Endothelial cell (in vitro differentiated cells): ENCODE data around the gene CD276. TPM values are rescaled to one million over a fixed set of nuclear protein-coding genes. Genes with fewer than 3 reads are reported as not detected.

Source experiments
- DNase-seq: peaks from one replicate; pipeline ENCODE4 v3.0.0; 2021; ENCODE audit warnings: low spot score
- H3K27ac Mint-ChIP-seq: one replicate; pipeline ENCODE4 v1.8.0; 2021; ENCODE audit warnings: mixed read lengths, inconsistent platforms; ENCODE audit not compliant: unreplicated experiment
- H3K27me3 Mint-ChIP-seq: one replicate; pipeline ENCODE4 v1.8.0; 2021; ENCODE audit warnings: mild to moderate bottlenecking, moderate library complexity, mixed read lengths, inconsistent platforms; ENCODE audit not compliant: unreplicated experiment
- H3K36me3 Mint-ChIP-seq: one replicate; pipeline ENCODE4 v1.8.0; 2021; ENCODE audit warnings: mild to moderate bottlenecking, low read depth, mixed read lengths, inconsistent platforms; ENCODE audit not compliant: unreplicated experiment
- H3K4me1 Mint-ChIP-seq: one replicate; pipeline ENCODE4 v1.8.0; 2021; ENCODE audit warnings: mild to moderate bottlenecking, mixed read lengths, inconsistent platforms; ENCODE audit not compliant: unreplicated experiment
- H3K4me3 Mint-ChIP-seq: one replicate; pipeline ENCODE4 v1.8.0; 2021; ENCODE audit warnings: mild to moderate bottlenecking, mixed read lengths, inconsistent platforms; ENCODE audit not compliant: unreplicated experiment
- H3K9me3 Mint-ChIP-seq: one replicate; pipeline ENCODE4 v1.8.0; 2021; ENCODE audit warnings: mixed read lengths, inconsistent platforms; ENCODE audit not compliant: unreplicated experiment
- total RNA-seq: library from RNA; stranded (reverse); fragmentation: NEBNext Ultra II Directional; extraction: Animal tissue kit (Norgen Biotek cat#: 25700); gene quantifications from one replicate; pipeline ENCODE4 v1.2.1, GENCODE V29; 2021; ENCODE audit not compliant: unreplicated experiment
- TF ChIP-seq, protein P1 (sequence below): fragments of 200-600 bp; sonication (generic); IDR thresholded peaks from one replicate; pipeline ENCODE4 v1.5.0; 2021; ENCODE audit warnings: antibody characterized with exemption; ENCODE audit not compliant: unreplicated experiment

CD276 gene
- total RNA-seq, 1 donor from 2014 or later: 552 TPM

DNA sequence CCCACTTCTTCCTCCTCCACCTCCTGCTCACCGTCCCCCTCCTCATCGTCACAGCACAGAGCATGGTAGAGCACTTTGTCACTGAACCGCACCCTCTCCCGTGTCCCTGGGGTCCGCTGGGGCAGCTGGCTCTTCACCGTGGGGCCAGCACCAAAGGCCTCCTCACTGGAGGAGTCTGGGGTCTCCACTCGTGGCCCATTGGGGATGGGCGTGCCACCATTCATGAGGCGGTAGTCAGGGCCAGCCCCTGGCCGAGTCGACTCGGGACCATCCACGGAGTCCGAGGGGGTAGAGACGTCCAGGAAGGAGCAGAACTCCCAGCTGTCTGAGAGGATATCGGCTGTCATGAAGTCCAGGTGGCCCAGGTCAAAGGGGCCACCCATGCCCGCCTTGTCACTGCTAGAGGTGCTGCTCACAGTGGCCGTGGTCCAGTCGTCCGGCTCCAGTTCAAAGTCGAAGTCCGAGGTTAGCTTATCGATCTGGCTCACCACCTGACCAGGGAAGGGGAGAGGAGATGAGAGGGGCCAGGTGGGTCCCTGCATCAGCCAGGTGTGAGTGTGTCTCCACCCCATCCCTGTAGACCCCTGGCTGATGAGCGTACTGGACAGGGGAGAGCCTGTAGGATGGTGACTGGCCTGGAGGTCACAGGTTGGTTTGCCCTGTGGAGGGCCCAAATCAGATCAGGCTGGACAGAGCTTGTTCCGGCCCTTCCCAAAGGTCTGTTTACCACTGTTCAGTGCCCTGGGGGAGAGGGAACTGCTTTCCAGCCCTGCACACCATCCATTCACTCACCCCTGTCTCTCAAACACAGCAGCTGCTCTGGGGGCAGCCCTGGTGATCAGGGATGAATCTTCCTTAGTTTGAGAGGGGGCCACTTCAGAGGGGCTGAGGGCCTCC, 56.2 kb downstream of the CD276 start:
- peaks cover 6% of the 10 kb centered on the region for H3K27me3 Mint-ChIP-seq
- H3K9me3 Mint-ChIP-seq: no peaks in the 10 kb centered on the region
- no peak for DNase-seq
- H3K4me3 Mint-ChIP-seq: no peak overlapping the region
- TF ChIP-seq, protein P1, sequence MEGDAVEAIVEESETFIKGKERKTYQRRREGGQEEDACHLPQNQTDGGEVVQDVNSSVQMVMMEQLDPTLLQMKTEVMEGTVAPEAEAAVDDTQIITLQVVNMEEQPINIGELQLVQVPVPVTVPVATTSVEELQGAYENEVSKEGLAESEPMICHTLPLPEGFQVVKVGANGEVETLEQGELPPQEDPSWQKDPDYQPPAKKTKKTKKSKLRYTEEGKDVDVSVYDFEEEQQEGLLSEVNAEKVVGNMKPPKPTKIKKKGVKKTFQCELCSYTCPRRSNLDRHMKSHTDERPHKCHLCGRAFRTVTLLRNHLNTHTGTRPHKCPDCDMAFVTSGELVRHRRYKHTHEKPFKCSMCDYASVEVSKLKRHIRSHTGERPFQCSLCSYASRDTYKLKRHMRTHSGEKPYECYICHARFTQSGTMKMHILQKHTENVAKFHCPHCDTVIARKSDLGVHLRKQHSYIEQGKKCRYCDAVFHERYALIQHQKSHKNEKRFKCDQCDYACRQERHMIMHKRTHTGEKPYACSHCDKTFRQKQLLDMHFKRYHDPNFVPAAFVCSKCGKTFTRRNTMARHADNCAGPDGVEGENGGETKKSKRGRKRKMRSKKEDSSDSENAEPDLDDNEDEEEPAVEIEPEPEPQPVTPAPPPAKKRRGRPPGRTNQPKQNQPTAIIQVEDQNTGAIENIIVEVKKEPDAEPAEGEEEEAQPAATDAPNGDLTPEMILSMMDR: no peak
- H3K36me3 Mint-ChIP-seq: no peaks in the 10 kb centered on the region
- H3K4me1 Mint-ChIP-seq: no peaks in the 10 kb centered on the region
- no peak overlapping the region for H3K27ac Mint-ChIP-seq

DNA sequence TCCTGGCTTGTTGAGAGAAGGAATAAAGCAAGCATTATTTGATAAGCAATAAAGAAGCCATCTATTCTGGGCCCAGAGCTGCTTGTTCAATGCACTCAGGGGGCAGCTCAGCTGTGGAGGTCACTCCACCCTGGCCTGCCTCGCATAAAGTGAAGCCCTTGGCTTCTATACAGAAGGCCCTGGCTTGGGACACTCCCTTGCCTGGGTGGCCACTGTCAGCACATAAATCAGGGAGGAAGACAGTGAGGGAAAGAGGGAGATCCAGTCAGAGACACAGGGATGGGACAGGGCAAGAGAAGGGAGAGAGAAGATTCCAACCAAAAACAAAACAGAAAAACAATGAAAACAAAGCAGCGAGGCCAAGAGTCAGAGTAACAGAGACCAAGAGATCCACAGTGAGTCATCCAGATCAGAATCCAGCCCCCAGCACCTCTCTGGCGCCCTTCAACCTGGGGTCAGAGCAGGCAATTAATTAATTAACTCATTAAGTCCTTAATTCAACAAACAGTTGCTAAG, 57.2 kb downstream of the CD276 start:
- Mint-ChIP-seq H3K4me1 (peaks cover 4% of the 10 kb centered on the region), H3K27ac (no peak overlapping the region), H3K9me3 (no peaks in the 10 kb centered on the region), H3K4me3 (no peak overlapping the region), H3K27me3 (peaks cover 6% of the 10 kb centered on the region), H3K36me3 (no peaks in the 10 kb centered on the region)
- TF ChIP-seq, protein P1: no peak
- DNase-seq: no peak

DNA sequence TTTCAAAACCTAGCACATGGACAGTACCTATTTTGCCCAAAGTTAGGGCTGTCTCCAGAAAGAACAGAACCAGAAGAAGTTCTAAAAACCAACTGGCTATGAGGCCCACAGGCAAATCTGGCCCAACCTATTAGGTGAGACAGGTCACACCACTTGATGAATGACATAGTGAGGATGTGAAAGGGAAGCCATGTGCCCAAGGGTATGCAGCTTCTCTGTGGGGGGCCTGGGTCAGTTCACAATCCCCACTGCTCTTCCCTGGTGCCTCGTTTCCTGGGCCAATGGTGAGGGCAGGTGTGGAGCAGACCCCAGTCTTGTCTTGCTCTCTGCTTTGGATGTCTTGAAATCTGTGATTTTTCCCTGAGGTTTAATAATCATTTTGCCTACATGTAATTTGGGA, 60.1 kb downstream of the CD276 start:
- Mint-ChIP-seq H3K9me3 (no peaks in the 10 kb centered on the region), H3K36me3 (no peaks in the 10 kb centered on the region), H3K4me1 (peaks cover 12% of the 10 kb centered on the region), H3K4me3 (peak overlapping the region; percentile 7), H3K27me3 (peaks cover 6% of the 10 kb centered on the region), H3K27ac (no peak overlapping the region)
- TF ChIP-seq, protein P1: no peak
- DNase-seq: no peak

DNA sequence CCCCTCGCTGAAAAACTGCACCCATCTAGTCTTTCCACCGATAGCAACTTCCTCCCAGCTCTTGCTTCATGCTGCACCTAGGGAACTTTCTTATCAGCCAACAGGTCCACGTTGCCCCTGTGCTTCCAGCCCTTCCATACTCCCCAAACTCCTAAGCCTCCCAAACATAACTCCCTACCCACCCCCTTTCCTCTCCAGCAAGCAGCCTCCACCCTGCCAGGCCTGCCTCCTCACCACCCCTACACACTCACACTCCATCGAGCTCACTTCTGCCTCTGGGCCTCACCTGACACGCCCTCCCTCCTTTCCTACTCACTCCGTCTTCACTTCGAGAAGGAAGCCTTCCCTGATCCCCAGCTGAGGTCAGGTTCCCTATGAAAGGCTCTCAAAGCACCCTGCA, 60.9 kb downstream of the CD276 start:
- no peak for DNase-seq
- TF ChIP-seq, protein P1: no peak
- H3K4me1 Mint-ChIP-seq: peaks cover 12% of the 10 kb centered on the region
- H3K36me3 Mint-ChIP-seq: no peaks in the 10 kb centered on the region
- no peaks in the 10 kb centered on the region for H3K9me3 Mint-ChIP-seq
- H3K4me3 Mint-ChIP-seq: no peak overlapping the region
- H3K27ac Mint-ChIP-seq: no peak overlapping the region
- H3K27me3 Mint-ChIP-seq: peaks cover 6% of the 10 kb centered on the region

DNA sequence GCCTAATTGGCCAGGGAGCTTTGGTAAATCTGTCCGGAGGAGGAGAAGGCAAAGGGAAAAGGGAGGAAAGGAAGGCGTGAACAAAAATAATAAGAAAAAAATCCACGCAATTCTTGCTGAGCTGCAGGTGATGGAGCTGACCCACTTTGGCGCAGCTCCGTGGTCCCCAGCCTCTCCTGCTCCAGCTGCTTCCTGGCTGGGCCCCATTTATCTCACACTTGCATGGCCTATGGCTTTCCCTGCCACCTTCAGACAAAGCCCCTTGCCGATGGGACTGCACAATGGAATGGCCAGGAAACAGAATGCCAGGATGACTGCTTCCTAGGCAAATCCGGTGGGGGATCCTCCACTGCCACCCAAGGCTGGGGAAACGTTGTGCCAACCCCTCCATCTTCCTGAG, 62.1 kb downstream of the CD276 start:
- Mint-ChIP-seq H3K27ac (no peak overlapping the region), H3K9me3 (no peaks in the 10 kb centered on the region), H3K4me1 (peaks cover 12% of the 10 kb centered on the region), H3K4me3 (no peak overlapping the region), H3K27me3 (peaks cover 8% of the 10 kb centered on the region), H3K36me3 (no peaks in the 10 kb centered on the region)
- TF ChIP-seq, protein P1: no peak
- DNase-seq: no peak
